HepG2 (cell line): ENCODE measurements around the gene VPS11. TPM values are rescaled to one million over a fixed set of nuclear protein-coding genes. Genes with fewer than 3 reads are reported as not detected.
A peak's percentile ranks its signal among the peaks of the same experiment; 100 is the strongest.

Experiments used
- DZIP1 ChIP-seq: sonication (generic); formaldehyde crosslinking; IDR thresholded peaks from 2 replicates; pipeline ENCODE4 v1.5.0; 2020; ENCODE audit warnings: mild to moderate bottlenecking, missing genetic modification reagents
- GATA4 ChIP-seq: sonication (generic); IDR thresholded peaks from 2 replicates; pipeline ENCODE4 v1.6.1; 2016; ENCODE audit warnings: antibody characterized with exemption, low read depth, borderline replicate concordance
- GRHL1 ChIP-seq: sonication (generic); formaldehyde crosslinking; conservative IDR thresholded peaks from 2 replicates; pipeline ENCODE4 v1.8.0; 2022; ENCODE audit warnings: missing genetic modification reagents
- HMG20A ChIP-seq: IDR thresholded peaks from 2 replicates; pipeline ENCODE4 v1.6.1; 2016; ENCODE audit warnings: borderline replicate concordance
- HNF4G ChIP-seq, 2 experiments: sonication (generic) in 1 of 2; formaldehyde crosslinking in 1 of 2; IDR thresholded peaks; 2 replicates each; pipeline versions ENCODE4 v1.4.0 to v1.6.1; 2011 to 2020; ENCODE audit warnings: borderline replicate concordance in 2 of 2, low read depth in 2 of 2, mild to moderate bottlenecking in 2 of 2, low read length in 1 of 2, missing genetic modification reagents in 1 of 2, moderate library complexity in 1 of 2
- MED1 ChIP-seq: sonication (generic); formaldehyde crosslinking; IDR thresholded peaks from 2 replicates; pipeline ENCODE4 v1.4.0; 2020; ENCODE audit warnings: missing genetic modification reagents
- NKX3-1 ChIP-seq: sonication (generic); formaldehyde crosslinking; IDR thresholded peaks from 2 replicates; pipeline ENCODE4 v1.5.0; 2020; ENCODE audit warnings: missing genetic modification reagents
- PAX8 ChIP-seq: sonication (generic); formaldehyde crosslinking; IDR thresholded peaks from 2 replicates; pipeline ENCODE4 v1.8.0; 2022; ENCODE audit warnings: mild to moderate bottlenecking, missing genetic modification reagents, borderline replicate concordance
- REL ChIP-seq: sonication (generic); formaldehyde crosslinking; conservative IDR thresholded peaks from 2 replicates; pipeline ENCODE4 v1.8.0; 2022; ENCODE audit warnings: mild to moderate bottlenecking, missing genetic modification reagents, moderate library complexity
- RFX1 ChIP-seq: fragments of 450-650 bp; IDR thresholded peaks from 2 replicates; pipeline ENCODE4 v1.6.1; 2017
- ZNF382 ChIP-seq: sonication (generic); formaldehyde crosslinking; IDR thresholded peaks from 2 replicates; pipeline ENCODE4 v1.5.0; 2020; ENCODE audit warnings: missing genetic modification reagents, mild to moderate bottlenecking, borderline replicate concordance
- ZNF446 ChIP-seq: sonication (generic); formaldehyde crosslinking; IDR thresholded peaks from 2 replicates; pipeline ENCODE4 v1.5.0; 2020; ENCODE audit warnings: mild to moderate bottlenecking, missing genetic modification reagents
- ZNF782 ChIP-seq: sonication (generic); formaldehyde crosslinking; IDR thresholded peaks from 2 replicates; pipeline ENCODE4 v1.4.0; 2020; ENCODE audit warnings: missing genetic modification reagents, mild to moderate bottlenecking, borderline replicate concordance
- ZSCAN22 ChIP-seq: sonication (generic); formaldehyde crosslinking; IDR thresholded peaks from 2 replicates; pipeline ENCODE4 v1.4.0; 2020; ENCODE audit warnings: mild to moderate bottlenecking, missing genetic modification reagents
- polyA plus RNA-seq, 8 experiments: library from polyadenylated mRNA; depleted of rRNA in 3 of 8; stranded (reverse) in 7 of 8; unstranded in 1 of 8; fragments of >200 nt; fragmentation: Illumina TruSeq in 4 of 8; extraction: Trizol in 4 of 8; gene quantifications; 2 replicates each; pipeline versions ENCODE4 v1.2.1 to v1.2.3, GENCODE V29; 2011 to 2016; ENCODE audit warnings: low read depth in 4 of 8, missing spikeins in 1 of 8, mixed read lengths in 1 of 8; ENCODE audit not compliant: insufficient read depth in 1 of 8
- total RNA-seq, 5 experiments: library from RNA; depleted of rRNA; stranded (reverse); fragments of >200 nt; fragmentation: Illumina TruSeq; extraction: Trizol; gene quantifications; 2 replicates each; pipeline ENCODE4 v1.2.3, GENCODE V29; 2016; ENCODE audit warnings: low read depth in 1 of 5
- TF ChIP-seq, protein P1 (sequence below), 2 experiments: sonication (generic) in 1 of 2; formaldehyde crosslinking in 1 of 2; IDR thresholded peaks; 2 replicates each; pipeline versions ENCODE4 v1.4.0 to v1.6.1; 2016 to 2020; ENCODE audit warnings: borderline replicate concordance in 1 of 2, low read depth in 1 of 2, mild to moderate bottlenecking in 1 of 2, missing genetic modification reagents in 1 of 2
- TF ChIP-seq, protein P2 (sequence below): sonication (generic); formaldehyde crosslinking; IDR thresholded peaks from 2 replicates; pipeline ENCODE4 v1.9.0; 2021; ENCODE audit warnings: missing genetic modification reagents, mild to moderate bottlenecking, borderline replicate concordance

VPS11 gene
- total and polyA plus RNA-seq, 2 of the 13 experiments (the other 11 are each of a cell fraction or from before 2014, with no cell fraction given): 13.7 to 21.6 TPM

DNA sequence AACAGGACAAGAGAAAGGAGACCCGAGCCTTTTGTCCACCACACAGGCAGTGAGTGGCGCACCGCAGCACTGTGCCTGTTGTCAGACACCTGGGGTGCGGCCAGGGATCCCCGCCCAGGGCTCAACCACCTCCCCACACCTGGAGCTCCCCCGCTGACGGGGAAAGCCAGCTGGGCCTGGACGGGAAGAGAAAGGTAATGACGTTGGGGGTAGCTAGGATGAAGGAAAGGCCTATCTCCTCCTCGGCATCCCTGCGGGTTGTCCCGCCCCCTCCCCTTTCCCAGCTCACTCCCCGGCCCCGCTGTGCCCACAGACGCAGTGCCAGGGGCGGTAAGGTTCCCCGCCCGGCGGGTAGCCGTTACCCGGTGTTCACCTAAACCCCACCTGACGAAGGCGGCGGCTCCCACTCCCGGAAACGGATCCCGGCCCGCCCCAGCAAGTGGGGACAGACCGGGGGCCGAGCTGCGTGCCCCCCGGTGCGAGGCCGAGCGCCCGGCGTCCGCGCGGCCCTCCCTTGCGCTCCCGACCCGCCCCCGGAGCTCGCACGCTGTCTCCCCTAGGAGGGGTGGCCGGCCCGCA, 11.1 kb upstream of the VPS11 start (continued):
- TF ChIP-seq DZIP1 (CRISPR knock-in tag) (no peak), ZNF446 (CRISPR knock-in tag) (peak; percentile 46), RFX1 (no peak), ZNF782 (CRISPR knock-in tag) (no peak), GRHL1 (CRISPR knock-in tag) (no peak), ZNF382 (no peak), HMG20A (CRISPR knock-in tag) (no peak), REL (no peak), ZSCAN22 (CRISPR knock-in tag) (no peak), MED1 (CRISPR knock-in tag) (no peak), HNF4G (IDR thresholded peaks at IDR 0.05; ENCODE audit: borderline replicate concordance, low read depth, low read length) (no peak), HNF4G (CRISPR knock-in tag; IDR thresholded peaks at IDR 0.05; ENCODE audit: borderline replicate concordance, low read depth) (0 out of 2 replicates have a peak, but pooled peaks have one; percentile 41), NKX3-1 (CRISPR knock-in tag) (no peak), PAX8 (CRISPR knock-in tag) (no peak), GATA4 (no peak)
- TF ChIP-seq, protein P1, sequence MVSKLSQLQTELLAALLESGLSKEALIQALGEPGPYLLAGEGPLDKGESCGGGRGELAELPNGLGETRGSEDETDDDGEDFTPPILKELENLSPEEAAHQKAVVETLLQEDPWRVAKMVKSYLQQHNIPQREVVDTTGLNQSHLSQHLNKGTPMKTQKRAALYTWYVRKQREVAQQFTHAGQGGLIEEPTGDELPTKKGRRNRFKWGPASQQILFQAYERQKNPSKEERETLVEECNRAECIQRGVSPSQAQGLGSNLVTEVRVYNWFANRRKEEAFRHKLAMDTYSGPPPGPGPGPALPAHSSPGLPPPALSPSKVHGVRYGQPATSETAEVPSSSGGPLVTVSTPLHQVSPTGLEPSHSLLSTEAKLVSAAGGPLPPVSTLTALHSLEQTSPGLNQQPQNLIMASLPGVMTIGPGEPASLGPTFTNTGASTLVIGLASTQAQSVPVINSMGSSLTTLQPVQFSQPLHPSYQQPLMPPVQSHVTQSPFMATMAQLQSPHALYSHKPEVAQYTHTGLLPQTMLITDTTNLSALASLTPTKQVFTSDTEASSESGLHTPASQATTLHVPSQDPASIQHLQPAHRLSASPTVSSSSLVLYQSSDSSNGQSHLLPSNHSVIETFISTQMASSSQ (IDR thresholded peaks at IDR 0.05; ENCODE audit: low read depth): no peak
- TF ChIP-seq, protein P1 (CRISPR knock-in tag; IDR thresholded peaks at IDR 0.05; ENCODE audit: borderline replicate concordance): no peak
- TF ChIP-seq, protein P2, sequence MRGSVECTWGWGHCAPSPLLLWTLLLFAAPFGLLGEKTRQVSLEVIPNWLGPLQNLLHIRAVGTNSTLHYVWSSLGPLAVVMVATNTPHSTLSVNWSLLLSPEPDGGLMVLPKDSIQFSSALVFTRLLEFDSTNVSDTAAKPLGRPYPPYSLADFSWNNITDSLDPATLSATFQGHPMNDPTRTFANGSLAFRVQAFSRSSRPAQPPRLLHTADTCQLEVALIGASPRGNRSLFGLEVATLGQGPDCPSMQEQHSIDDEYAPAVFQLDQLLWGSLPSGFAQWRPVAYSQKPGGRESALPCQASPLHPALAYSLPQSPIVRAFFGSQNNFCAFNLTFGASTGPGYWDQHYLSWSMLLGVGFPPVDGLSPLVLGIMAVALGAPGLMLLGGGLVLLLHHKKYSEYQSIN (CRISPR knock-in tag): no peak
